ENCODE measurements around the gene WHRN. TPM values are rescaled to one million over a fixed set of nuclear protein-coding genes. Genes with fewer than 3 reads are reported as not detected.

The WHRN gene
- total and polyA plus RNA-seq, 2 of the 8 experiments (the other 6 are each of a cell fraction or from before 2014, with no cell fraction given) = 4.4 to 7.7 TPM

DNA sequence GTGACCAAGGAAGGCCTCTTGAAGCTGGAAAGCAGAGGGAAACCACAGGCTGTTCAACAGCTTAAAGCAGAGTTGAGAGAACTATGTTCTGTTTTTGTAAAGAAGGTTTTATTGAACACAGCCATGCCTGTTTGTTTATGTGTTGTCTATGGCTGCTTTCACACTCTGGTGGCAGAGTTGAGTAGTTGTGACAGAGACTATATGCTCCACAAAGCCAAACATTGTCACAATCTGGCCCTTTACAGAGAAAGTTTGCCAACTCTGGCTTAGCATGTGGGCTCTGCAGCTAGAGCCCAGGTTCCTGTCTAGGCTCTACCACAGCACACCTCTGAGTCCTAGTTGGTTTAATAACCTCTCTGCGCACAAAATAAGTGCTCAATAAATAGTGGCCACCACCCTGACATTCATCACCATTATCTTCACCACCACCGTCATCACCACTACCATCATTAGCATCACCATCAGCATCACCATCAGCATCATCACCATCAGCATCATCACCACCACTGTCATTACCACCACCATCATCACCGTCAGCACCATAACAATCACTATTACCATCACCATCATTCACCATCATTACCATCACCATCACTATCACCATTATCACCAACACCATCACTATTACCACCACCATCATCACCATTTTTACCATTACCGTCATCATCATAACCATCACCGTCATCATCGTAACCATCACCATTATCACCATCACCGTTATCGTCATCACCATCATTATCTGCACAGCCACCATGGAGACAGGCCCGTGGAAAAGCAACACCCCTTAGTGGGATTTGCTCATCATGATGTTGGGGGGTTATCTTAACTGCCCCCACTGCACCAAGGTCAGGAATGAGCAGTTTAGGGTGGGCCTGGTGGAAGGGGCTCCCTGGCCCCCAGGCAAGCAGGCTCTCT is 135.8 kb downstream of the WHRN start:
- H3K4me3 ChIP-seq (ENCODE audit: extremely low read depth in 1 of 4, insufficient read depth in 2 of 4, low read depth in 3 of 4, low read length in 4 of 4) = peak overlapping the region in 1 of 4 experiments; percentile 45; a peak in 2 of 8 replicates
- no peak for DNase-seq (ENCODE audit: low read depth in 1 of 2, low spot score in 2 of 2)
- H4K91ac ChIP-seq (replicated peaks; ENCODE audit: insufficient read length, low read length) = peak overlapping the region; percentile 99
- peak overlapping the region; percentile 96 for H2AK5ac ChIP-seq (ENCODE audit: low read depth, low read length)
- peak overlapping the region; percentile 48; the same call in 1 of the 2 replicates for H2BK15ac ChIP-seq (ENCODE audit: low read length)
- FAIRE-seq = no peak
- no peaks in the 10 kb centered on the region for H3K27me3 ChIP-seq (replicated peaks in 1 of 4; ENCODE audit: control insufficient read depth in 3 of 4, extremely low read depth in 1 of 4, insufficient read depth in 3 of 4, low read length in 3 of 4)
- peak overlapping the region; percentile 73 for H2BK20ac ChIP-seq (ENCODE audit: low read length)
- peak overlapping the region; percentile 47 to 50 for H3K4me2 ChIP-seq (ENCODE audit: insufficient read depth in 1 of 2, low read depth in 2 of 2, low read length in 2 of 2)
- 96 to 100% methylated on average over 5 to 9 of the region's 9 CpGs for WGBS, 2 experiments (ENCODE audit: extremely low coverage in 1 of 2, insufficient coverage in 1 of 2, insufficient read length in 1 of 2, insufficient replicate concordance in 2 of 2, low coverage in 1 of 2, low lambda C conversion rate in 2 of 2, missing lambda C conversion rate in 1 of 2)
- H3K56ac ChIP-seq (replicated peaks; ENCODE audit: insufficient read length, low read depth, low read length) = peak overlapping the region; percentile 89
- peaks cover 0 to 2% of the 10 kb centered on the region in 2 experiments for H4K20me1 ChIP-seq (replicated peaks in 1 of 2; ENCODE audit: control insufficient read depth in 1 of 2, insufficient read depth in 2 of 2, low read length in 2 of 2)
- H3K4me1 ChIP-seq (replicated peaks in 1 of 4; ENCODE audit: control insufficient read depth in 3 of 4, insufficient read depth in 4 of 4, low read length in 3 of 4) = peaks cover 7 to 28% (median 17%) of the 10 kb centered on the region in 4 experiments
- no peaks in the 10 kb centered on the region for H3K79me1 ChIP-seq (ENCODE audit: low read depth, low read length)
- H3K23ac ChIP-seq (ENCODE audit: insufficient read length) = no peak overlapping the region
- H3K23me2 ChIP-seq (ENCODE audit: low read depth, low read length) = peaks cover 11% of the 10 kb centered on the region; the same call in 1 of the 2 replicates
- ChIA-PET POLR2A (ENCODE audit: partially characterized antibody) (interaction anchor here (0.6 to 5.9 kb wide), 6 partner anchors 10 to 1442 kb away, joined by 3 to 67 read pairs (median 4); partner anchors contain the start of gene AKNA), CTCF (ENCODE audit: partially characterized antibody) (interaction anchor here (0.8 to 0.9 kb wide), 2 partner anchors 15 to 31 kb away, joined by 3 to 4 read pairs; no protein-coding TSS in a partner anchor)
- H4K5ac ChIP-seq (ENCODE audit: insufficient read length, low read depth, low read length) = peak overlapping the region; percentile 74
- peak overlapping the region; percentile 81 for H3K4ac ChIP-seq (replicated peaks; ENCODE audit: insufficient read length, low read depth, low read length)
- peaks cover 1 to 32% (median 15%) of the 10 kb centered on the region in 4 experiments; a peak in 6 of 8 replicates for H3K36me3 ChIP-seq (ENCODE audit: control insufficient read depth in 2 of 4, insufficient read depth in 4 of 4, low read length in 3 of 4)
- H3K14ac ChIP-seq (ENCODE audit: insufficient read length) = peak overlapping the region; percentile 50
- no peak overlapping the region for H4K8ac ChIP-seq (ENCODE audit: extremely low read depth, insufficient read depth, low read length)
- H3K79me2 ChIP-seq (ENCODE audit: control insufficient read depth in 1 of 2, insufficient read depth in 2 of 2, low read length in 2 of 2) = no peaks in the 10 kb centered on the region
- H3K27ac ChIP-seq (ENCODE audit: low read depth, low read length) = peak overlapping the region; percentile 56; the same call in 1 of the 2 replicates
- peak overlapping the region; percentile 76 for H3K18ac ChIP-seq (ENCODE audit: extremely low read depth, low read length)
- H2BK12ac ChIP-seq (ENCODE audit: low read depth, low read length) = peak overlapping the region; percentile 94; the same call in 1 of the 2 replicates
- H2BK120ac ChIP-seq (replicated peaks; ENCODE audit: low read depth, low read length) = peak overlapping the region; percentile 97
- H3K9ac ChIP-seq (replicated peaks in 1 of 4; ENCODE audit: extremely low read depth in 1 of 4, low read depth in 3 of 4, low read length in 3 of 4) = no peak overlapping the region
- peak overlapping the region; percentile 99; the same call in 1 of the 2 replicates for H2BK5ac ChIP-seq (ENCODE audit: low read depth, low read length)
- no peaks in the 10 kb centered on the region for H3K9me3 ChIP-seq (ENCODE audit: insufficient read depth in 2 of 2, low read depth in 1 of 2, low read length in 1 of 2)
- no peak overlapping the region for H2AFZ ChIP-seq (ENCODE audit: low read length)
- TF ChIP-seq BCL11A (IDR thresholded peaks at IDR 0.05; ENCODE audit: low read depth in 2 of 2, low read length in 2 of 2) (no peak), BACH1 (IDR thresholded peaks at IDR 0.05; ENCODE audit: low read length) (no peak), SIN3A (conservative IDR thresholded peaks at IDR 0.05 in 1 of 2, IDR thresholded peaks at IDR 0.05 in 1 of 2; ENCODE audit: low read depth in 1 of 2, low read length in 2 of 2) (no peak), SIX5 (IDR thresholded peaks at IDR 0.05; ENCODE audit: low read depth, low read length) (no peak)

Measured in H1 (cell line).